ENCODE measurements around the gene CAMTA1. TPM values are rescaled to one million over a fixed set of nuclear protein-coding genes. Genes with fewer than 3 reads are reported as not detected.
A peak's percentile ranks its signal among the peaks of the same experiment; 100 is the strongest.
"Not testable (repeated sequence)": the region's sequence is repeated elsewhere in the genome, so short reads cannot be mapped to it uniquely, and the experiment has no call there.

The CAMTA1 gene
- total RNA-seq, 1 donor, result 19.9 TPM

DNA sequence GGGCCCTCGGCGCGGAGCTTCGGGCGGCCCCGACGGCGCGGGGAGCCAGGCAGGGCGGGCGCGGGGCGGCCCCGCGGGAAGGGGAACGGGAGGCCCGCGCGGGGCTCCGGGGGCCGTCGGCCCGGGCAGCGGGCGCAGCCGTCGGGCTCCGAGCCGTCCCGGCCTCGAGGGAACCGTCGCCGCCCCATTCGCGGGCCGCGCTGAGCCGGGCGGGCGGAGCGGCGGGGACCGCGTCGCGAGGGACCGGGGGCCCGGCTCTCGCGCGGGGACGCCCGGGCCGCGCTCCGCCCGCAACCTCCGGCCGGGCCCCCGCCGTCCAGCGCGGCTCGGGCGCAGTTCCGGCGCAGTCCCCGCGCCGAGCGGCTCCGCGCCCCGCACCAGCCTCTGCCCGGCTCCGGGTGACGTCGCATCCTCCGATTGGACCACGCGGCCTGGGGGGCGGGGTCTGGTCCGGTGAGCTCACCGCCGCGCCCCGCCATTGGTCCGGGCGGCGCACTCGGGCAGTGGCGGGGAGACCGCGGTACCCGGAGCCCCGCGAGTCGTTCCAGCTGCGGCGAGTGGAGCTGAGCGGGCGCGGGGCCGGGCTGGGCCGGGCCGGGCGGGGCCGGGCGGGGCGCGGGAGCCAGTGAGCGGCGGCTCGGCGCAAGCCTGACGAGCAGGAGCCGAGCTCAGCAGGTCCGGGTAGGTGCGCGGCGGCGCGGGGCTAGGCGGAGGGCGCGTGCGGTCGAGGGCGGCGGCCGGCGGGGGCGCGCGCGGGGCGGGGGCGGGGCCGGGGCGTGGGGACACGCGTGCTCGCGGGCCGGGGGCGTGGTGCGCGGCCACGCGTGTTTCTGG, 919.2 kb downstream of the CAMTA1 start:
- peak; percentile 69 to 94 (median 90) for DNase-seq (ENCODE audit: low read depth in 2 of 3, low spot score in 2 of 3)

DNA sequence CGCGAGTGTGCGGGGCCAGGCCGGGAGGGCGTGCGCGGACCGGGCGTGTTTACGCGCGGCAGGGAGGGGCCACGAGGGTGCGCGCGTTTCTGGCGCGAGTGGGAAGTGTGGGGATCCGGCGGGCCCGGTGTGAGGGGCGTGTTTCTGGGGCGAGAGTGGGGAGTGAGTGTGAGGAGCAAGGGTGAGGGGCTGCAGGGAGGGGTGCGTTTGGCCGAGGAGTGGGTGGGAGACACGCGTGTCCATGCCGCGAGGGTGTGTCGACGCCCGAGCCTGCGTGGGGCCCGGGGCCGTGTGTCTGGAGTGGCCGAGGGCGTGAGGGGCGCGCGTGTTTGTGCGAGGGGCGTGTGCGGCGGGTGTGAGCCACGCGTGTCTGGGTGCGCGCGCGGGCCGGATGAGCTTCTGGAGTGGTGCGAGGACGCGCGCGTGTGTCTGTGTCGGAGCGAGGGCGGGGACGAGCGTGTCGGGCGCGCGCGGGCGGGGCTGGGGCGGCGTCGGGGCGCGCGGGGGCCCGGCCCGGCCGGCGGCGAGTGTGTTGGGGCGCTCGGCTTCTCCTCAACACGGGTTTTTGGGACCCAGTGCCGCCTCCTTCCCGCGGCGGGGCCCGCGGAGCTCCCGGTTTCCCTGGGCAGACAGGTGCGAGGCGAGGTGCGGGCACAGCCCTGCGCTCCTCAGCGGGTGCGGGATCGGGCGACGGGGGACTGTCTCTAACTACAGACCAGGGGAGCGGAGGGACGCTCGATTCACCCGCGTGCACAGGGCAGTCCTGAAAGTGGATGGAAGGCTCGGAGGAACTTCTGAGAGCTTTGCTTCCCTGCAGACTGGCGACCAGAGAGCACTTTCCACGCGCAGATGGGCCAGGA, 920.0 kb downstream of the CAMTA1 start:
- DNase-seq (ENCODE audit: low read depth in 2 of 3, low spot score in 2 of 3), result peak in 2 of 3 donors; percentile 19 to 26

DNA sequence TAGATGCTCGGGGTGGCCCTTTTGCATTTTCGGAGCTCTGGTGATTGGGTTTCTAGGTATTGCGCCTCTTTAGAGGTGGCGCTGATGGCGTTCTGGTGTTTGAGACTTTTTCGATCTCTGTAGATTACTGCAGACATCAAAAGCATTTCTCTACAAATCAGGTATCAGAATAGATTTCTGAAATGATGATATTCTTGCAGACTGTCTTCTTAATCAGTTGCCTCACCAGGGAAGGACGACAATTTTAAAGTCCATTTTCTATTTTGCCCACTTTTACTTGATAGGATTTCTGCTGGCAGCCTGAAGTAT, 920.6 kb downstream of the CAMTA1 start:
- DNase-seq (ENCODE audit: low read depth in 2 of 3, low spot score in 2 of 3), result no peak

DNA sequence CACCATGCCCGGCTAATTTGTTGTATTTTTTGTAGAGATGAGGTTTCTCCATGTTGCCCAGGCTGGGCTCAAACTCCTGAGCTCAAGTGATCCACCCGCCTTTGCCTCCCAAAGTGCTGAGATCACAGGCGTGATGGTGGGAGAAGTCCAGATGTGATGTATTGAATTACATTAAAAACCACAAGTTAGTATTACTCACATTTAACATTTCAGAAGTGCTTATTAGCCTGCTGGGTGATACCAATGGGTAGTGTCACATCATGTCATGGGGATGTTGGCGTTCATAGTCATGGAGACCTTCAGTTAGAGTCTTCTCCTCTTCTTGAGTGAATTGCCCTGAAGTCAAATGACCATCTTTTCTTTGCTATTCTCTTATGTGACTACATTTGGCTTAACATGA, 922.3 kb downstream of the CAMTA1 start:
- no peak for DNase-seq (ENCODE audit: low read depth in 2 of 3, low spot score in 2 of 3)

DNA sequence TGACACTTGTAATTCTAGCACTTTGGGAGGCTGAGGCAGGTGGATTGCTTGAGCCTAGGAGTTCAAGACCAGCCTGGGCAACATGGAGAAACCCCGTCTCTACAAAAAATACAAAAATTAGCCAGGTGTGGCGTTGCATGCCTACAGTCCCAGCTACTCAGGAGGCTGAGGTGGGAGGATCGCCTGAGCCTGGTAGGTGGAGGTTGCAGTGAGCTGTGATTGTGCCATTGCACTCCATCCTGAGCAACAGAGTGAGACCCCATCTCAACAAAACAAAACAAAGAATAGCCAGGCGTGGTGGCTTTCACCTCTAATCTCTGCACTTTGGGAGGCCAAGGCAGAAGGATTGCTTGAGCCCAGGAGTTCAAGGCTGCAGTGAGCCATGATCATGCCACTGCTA, 922.8 kb downstream of the CAMTA1 start:
- not testable (repeated sequence) for DNase-seq (ENCODE audit: low read depth in 2 of 3, low spot score in 2 of 3)

DNA sequence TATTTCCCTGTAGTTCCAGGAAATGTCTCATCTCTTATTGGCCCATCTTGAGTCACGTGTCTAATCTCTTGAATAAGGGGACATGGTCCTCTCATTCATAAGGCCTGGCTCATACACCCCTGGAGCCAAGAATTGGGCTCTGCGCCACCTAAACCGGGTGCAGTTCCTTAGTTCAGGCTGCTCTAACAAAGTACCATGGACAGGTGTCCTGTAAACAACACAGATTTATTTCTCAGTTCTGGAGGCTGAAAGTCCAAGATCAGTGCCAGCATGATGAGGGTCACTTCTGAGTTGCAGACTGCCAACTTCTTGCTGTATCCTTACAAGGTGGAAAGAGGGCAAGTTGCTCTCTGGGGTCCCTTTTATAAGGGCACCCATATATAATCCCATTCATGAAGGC, 925.6 kb downstream of the CAMTA1 start:
- no peak for DNase-seq (ENCODE audit: low read depth in 2 of 3, low spot score in 2 of 3)

DNA sequence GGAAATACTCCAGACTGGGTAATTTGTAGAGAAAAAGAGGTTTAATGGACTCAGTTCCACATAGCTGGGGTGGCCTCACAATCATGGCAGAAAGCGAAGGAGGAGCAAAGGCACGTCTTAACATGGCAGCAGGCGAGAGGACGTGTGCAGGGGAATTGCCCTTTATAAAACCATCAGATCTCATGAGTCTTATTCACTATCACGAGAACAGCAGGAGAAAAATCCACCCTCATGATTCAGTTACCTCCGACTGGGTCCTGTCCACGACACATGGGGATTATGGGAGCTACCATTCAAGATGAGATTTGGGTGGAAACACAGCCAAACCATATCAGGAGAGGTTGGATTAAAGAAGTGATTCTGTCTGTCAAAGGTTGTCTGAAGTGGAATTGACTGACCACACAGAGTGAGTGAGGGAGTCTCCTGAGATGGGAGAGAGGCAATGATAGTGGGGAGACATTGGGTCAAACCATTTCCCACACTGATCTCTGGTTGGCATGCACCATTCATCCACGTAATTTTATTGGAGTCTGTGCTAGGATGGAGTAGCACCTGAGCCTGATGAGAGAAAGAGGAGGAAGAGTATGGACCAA, 927.6 kb downstream of the CAMTA1 start:
- no peak for DNase-seq (ENCODE audit: low read depth in 2 of 3, low spot score in 2 of 3)

DNA sequence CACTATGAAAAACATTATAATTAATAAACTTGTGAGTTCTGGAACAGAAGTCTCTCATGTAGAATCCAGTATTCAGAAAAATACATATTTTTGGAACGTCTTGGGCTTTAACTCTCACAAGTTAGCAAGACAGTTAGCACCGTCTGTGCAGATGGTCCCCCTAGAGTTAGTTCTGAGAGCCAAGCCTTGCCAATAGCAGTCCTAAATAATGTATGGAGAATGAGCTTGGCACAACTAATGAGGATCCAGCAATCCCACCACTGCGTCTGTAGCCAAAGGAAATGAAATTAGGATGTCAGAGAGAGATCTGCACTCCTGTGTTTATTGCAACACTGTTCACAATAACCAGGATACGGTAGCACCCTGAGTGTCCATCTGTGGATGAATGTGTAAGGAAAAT, 931.3 kb downstream of the CAMTA1 start:
- DNase-seq (ENCODE audit: low read depth in 2 of 3, low spot score in 2 of 3), result no peak

DNA sequence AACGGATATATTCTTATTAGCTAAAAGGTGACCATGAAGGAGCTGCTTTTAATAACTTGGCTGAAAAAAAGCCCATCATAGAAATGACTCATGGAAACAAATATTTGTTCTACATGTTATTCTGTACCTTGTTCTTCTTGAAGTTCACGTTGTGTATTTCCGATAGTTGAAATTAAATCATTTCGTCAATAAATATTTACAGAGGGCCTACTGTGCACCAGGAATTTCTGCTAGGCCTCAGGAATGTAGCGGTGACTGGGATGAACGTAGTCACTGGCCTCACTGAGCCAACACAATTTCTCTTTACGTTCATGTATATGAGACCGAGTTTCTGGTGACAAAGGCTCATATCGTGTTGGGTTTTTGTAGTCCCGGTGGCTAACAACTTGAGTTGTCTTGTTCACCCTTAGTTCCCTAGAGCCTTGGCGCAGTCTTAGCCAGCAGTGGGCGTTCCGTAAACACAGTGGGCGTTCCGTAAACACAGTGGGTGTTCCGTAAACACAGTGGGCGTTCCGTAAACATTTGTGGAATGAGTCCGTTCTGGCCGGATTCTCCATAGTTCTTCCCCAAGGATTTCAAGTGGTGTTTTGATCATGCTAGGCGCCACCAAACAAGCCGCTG, 932.6 kb downstream of the CAMTA1 start:
- DNase-seq (ENCODE audit: low read depth in 2 of 3, low spot score in 2 of 3), result no peak

DNA sequence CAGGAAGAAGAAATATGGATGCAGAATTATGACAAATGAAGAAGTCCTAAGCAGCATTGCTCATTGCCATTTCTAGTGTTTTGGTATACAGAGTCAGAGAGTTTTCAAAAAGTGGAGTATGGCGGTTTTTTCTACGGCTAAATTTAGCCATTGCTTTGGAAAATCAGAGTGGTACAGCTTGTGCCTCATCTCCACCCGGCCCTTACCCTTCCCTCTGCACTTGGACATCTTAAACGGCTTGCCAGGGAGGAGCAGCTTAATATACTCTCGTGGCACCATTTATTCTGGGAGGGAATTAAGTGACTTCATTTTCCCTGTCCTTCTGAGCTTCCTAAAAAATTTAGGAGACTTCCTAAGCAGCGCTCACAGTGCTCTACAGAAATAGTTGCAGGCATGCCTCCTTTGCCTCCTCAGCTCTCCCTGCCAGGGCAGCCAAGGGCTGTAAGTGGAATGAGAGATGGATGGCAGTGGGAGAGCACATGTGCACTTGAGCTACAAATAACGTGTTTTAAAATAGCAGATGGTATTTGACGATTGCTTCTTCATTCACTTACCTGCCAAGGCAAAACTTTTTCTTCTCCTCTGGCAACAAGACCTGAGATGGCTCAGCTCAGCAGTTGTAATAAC, 934.3 kb downstream of the CAMTA1 start:
- DNase-seq (ENCODE audit: low read depth in 2 of 3, low spot score in 2 of 3), result no peak

DNA sequence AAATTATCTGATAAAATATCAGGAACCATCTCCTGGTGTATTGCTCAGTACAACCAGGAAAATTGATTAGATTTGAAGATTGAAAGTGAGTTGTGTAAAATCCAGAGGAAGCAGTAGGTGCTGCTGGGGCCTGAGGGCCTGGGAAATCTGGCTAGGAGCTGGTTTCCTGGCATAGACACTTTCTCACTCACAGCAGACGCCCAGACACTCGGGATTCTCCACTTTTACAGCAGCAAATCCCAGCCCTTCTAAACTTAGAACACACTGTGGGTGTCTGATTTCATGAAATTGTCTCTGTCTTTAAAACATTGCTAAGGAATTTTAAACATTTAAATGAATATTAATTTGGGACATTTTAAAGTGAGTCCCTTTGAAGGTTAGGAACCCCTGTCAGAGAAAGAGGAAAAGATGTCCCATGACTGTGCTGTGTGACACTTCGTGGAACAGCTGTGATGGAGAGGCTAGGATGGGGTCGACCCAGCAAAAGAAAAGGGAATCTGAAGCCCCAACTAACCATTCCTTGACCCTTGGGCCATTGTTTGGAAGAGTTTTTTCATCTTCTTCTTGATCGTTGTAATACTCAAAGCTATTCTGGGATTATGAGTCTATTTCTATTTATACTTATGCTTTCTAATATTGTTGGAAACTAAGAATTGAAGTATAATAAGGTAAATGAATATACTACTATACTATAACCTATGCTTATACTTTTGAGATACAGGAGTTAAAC, 936.9 kb downstream of the CAMTA1 start:
- DNase-seq (ENCODE audit: low read depth in 2 of 3, low spot score in 2 of 3), result no peak

DNA sequence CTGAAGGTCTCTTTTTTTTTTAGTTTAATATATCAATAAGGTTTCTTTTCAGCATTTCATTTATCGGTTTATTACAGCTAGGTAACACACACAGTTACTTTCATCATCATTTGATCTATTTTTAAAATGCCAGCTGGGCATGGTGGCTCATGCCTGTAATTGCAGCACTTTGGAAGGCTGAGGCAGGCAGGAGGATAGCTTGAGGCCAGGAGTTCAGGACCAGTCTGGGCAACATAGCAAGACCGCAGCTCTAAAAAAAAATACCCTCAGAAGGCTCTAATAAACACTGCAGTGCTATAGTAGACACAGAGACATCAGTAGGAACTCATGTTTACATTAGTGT, 937.4 kb downstream of the CAMTA1 start:
- no peak for DNase-seq (ENCODE audit: low read depth in 2 of 3, low spot score in 2 of 3)

DNA sequence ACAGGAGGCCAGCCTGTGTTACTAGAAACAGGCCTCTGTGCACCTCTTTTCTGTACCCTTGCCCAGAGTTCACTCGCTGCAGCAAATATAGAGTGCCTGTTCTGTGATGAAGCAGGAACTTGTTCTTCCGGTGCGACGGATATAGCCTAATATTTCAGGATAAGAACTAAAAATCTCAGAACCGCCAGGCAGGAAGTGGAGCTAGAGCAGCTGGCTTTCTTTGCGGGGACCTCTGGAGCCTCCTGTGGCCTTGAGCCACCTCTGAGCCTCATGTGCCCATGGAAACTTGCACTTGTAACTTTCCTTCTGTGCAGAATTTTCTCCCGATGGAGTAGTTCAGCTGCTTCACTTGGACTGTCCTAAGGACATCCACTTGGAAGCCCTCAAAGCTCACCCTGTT, 941.4 kb downstream of the CAMTA1 start:
- peak in 2 of 3 donors; percentile 13 to 39 for DNase-seq (ENCODE audit: low read depth in 2 of 3, low spot score in 2 of 3)

DNA sequence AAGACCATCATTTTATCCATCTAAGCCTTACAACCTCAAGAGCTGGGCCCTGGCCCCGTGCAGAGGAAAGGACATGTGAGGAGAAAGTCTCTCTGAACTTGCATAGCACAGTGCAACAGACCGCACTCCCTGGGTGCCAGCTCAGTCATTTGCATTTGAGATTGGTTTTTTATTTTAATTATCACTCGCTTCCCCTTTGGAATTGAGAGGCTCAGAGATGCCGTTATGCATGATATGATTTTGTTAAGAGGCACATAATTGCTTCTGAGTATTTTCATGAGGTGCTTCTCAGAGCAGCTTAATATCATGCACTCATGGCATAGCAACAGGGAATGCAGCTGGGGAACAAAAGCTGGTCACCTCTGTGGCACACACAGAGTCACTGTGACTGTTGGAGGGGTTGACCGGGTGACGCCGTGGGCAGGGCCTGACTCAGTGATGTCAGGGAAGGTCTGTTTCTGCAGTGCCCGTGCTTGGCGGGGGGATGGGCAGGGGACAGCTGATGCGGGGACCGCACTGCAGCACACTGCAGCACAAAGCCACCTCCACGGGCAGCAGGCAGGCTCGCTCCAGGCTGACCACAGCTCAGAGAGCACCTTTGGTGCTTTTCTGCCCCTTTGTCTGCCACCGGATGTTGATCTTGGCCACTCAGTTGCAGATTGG, 942.7 kb downstream of the CAMTA1 start:
- no peak for DNase-seq (ENCODE audit: low read depth in 2 of 3, low spot score in 2 of 3)

DNA sequence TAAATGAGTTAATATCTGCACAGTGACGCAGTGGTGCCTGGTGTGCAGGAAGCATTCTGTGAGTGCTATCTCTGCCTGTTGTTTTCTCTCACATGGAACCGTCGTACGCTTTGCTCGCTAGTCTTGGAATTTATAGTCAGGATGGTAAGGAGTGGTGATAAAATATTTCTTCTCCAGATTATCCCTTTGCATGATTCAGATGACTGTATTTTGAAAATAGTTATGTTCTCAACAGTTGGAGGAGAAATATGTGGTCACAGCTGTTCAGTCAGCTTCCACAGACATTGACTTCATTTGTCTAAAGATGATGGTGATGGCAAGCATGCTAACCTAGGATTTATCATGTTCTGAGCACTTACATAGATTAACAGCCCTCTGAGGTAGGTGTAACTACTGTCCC, 944.5 kb downstream of the CAMTA1 start:
- no peak for DNase-seq (ENCODE audit: low read depth in 2 of 3, low spot score in 2 of 3)

DNA sequence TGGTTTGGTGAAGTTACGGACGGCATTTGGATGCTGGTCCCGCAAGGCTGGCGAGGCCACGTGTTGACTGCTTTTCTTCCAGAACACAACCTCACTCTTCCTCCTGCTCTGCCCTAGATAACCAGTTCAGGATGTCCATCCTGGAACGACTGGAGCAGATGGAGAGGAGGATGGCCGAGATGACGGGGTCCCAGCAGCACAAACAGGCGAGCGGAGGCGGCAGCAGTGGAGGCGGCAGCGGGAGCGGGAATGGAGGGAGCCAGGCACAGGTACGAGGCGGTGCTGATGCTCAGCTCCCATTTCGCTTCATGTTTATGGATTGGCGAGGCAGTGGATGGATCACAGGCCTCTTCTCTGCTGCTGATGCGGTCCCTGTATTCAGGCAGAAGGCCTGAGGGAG, 947.1 kb downstream of the CAMTA1 start:
- DNase-seq (ENCODE audit: low read depth in 2 of 3, low spot score in 2 of 3), result no peak

DNA sequence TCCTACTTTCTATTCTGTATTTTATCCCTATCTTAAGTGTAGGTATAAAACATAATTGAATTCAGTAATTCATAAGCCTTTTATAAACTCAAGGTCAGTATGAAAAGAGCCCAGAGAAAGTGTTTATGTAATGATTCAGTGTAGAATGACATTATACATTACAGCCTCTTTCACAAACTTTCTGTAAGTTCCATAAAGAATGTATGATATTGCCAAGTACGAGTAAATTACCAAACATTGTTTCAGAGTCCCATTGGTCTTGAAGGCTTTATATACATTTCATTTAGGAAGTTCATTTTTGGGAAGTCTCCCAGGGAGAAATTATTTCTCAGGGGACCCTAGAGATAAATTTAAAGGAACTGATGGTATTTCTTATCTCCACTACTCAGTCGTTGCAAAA, 948.0 kb downstream of the CAMTA1 start:
- DNase-seq (ENCODE audit: low read depth in 2 of 3, low spot score in 2 of 3), result no peak

DNA sequence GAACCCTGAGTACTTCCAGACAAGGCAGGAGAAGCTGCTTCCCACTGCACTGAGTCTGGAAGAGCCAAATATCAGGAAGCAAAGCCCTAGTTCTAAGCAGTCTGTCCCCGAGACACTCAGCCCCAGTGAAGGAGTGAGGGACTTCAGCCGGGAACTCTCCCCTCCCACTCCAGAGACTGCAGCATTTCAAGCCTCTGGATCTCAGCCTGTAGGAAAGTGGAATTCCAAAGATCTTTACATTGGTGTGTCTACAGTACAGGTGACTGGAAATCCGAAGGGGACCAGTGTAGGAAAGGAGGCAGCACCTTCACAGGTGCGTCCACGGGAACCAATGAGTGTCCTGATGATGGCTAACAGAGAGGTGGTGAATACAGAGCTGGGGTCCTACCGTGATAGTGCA, 952.8 kb downstream of the CAMTA1 start:
- no peak for DNase-seq (ENCODE audit: low read depth in 2 of 3, low spot score in 2 of 3)

DNA sequence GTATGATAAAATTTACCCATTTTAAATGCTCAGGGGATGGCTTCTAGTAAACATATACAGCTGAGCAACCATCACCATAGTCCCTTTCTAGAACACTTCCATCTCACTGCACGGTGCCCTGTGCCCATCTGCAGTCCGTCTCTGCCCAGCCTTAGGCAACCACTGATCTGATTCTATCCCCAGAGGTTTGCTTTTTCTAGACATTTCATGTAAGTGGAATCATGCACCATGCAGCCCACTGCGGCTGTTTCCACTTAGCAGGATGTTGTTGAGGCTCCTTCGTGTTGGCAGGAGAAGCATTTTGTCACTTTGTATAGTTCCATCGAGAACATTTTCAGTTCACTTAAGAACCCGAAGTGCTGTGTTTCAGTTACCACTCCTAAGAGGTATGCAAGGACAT, 958.1 kb downstream of the CAMTA1 start:
- no peak for DNase-seq (ENCODE audit: low read depth in 2 of 3, low spot score in 2 of 3)

DNA sequence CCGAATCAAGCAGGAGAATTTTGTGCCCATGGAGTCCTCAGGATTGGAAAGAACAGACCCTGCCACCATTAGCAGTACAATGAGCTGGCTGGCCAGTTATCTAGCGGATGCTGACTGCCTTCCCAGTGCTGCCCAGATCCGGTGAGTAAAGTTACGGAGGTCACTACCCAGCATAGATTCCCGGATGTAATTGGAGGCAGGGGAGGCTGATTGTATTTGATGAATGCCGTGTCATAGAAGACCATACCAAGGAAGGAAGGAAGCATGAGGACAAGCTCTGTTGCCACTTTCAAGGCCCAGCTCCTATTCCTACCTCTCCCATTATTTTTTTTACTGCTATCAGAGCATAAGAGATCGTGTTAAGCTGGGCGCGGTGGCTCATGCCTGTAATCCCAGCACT, 959.6 kb downstream of the CAMTA1 start:
- no peak for DNase-seq (ENCODE audit: low read depth in 2 of 3, low spot score in 2 of 3)
